ENCODE data around the gene ITGAX. TPM values are rescaled to one million over a fixed set of nuclear protein-coding genes. Genes with fewer than 3 reads are reported as not detected.
A peak's percentile ranks its signal among the peaks of the same experiment; 100 is the strongest.

ITGAX gene
- total RNA-seq, 1 donor from 2014 or later, result 1.4 TPM

GRCh38 chr16:31327646-31328225 is 27.2 kb upstream of the ITGAX start:
- Histone ChIP-seq H3K27me3 (ENCODE audit: low read depth) (peaks cover 75% of the 10 kb centered on the region), H3K36me3 (peaks cover 2% of the 10 kb centered on the region), H3K27ac (replicated peaks) (no peak overlapping the region), H3K4me3 (no peak overlapping the region), H3K4me1 (peaks cover 5% of the 10 kb centered on the region), H3K9me3 (replicated peaks) (peaks cover 18% of the 10 kb centered on the region)
- intact Hi-C loops (cut with micrococcal nuclease), result no loop called here
- no peak for DNase-seq
- no peak for TF ChIP-seq CTCF (IDR thresholded peaks at IDR 0.05; ENCODE audit: borderline replicate concordance)

GRCh38 chr16:31328322-31329052 is 26.5 kb upstream of the ITGAX start:
- intact Hi-C loops (cut with micrococcal nuclease), result no loop called here
- H3K4me3 ChIP-seq, result no peak overlapping the region
- H3K36me3 ChIP-seq, result no peaks in the 10 kb centered on the region
- H3K9me3 ChIP-seq (replicated peaks), result peaks cover 10% of the 10 kb centered on the region
- peaks cover 5% of the 10 kb centered on the region for H3K4me1 ChIP-seq
- peaks cover 82% of the 10 kb centered on the region for H3K27me3 ChIP-seq (ENCODE audit: low read depth)
- no peak for TF ChIP-seq CTCF (IDR thresholded peaks at IDR 0.05; ENCODE audit: borderline replicate concordance)
- no peak overlapping the region for H3K27ac ChIP-seq (replicated peaks)
- no peak for DNase-seq

GRCh38 chr16:31329671-31330552 is 25.1 kb upstream of the ITGAX start:
- DNase-seq, result no peak
- Histone ChIP-seq H3K27ac (replicated peaks) (no peak overlapping the region), H3K9me3 (replicated peaks) (no peaks in the 10 kb centered on the region), H3K36me3 (no peaks in the 10 kb centered on the region), H3K27me3 (ENCODE audit: low read depth) (peaks cover 90% of the 10 kb centered on the region), H3K4me3 (no peak overlapping the region), H3K4me1 (peaks cover 5% of the 10 kb centered on the region)
- TF ChIP-seq CTCF (IDR thresholded peaks at IDR 0.05; ENCODE audit: borderline replicate concordance), result no peak
- intact Hi-C loops (cut with micrococcal nuclease), result no loop called here

GRCh38 chr16:31330553-31330890 is 24.5 kb upstream of the ITGAX start:
- Histone ChIP-seq H3K27ac (replicated peaks) (no peak overlapping the region), H3K9me3 (replicated peaks) (no peaks in the 10 kb centered on the region), H3K36me3 (no peaks in the 10 kb centered on the region), H3K4me1 (peaks cover 5% of the 10 kb centered on the region), H3K4me3 (no peak overlapping the region), H3K27me3 (ENCODE audit: low read depth) (peaks cover 90% of the 10 kb centered on the region)
- intact Hi-C loops (cut with micrococcal nuclease), result no loop called here
- no peak for DNase-seq
- TF ChIP-seq CTCF (IDR thresholded peaks at IDR 0.05; ENCODE audit: borderline replicate concordance), result no peak

- intact Hi-C loops (cut with micrococcal nuclease), result no loop called here
- Histone ChIP-seq H3K27me3 (ENCODE audit: low read depth) (peaks cover 94% of the 10 kb centered on the region), H3K4me3 (peak overlapping the region; percentile 39), H3K9me3 (replicated peaks) (no peaks in the 10 kb centered on the region), H3K4me1 (peaks cover 5% of the 10 kb centered on the region), H3K36me3 (no peaks in the 10 kb centered on the region), H3K27ac (replicated peaks) (no peak overlapping the region)
- no peak for TF ChIP-seq CTCF (IDR thresholded peaks at IDR 0.05; ENCODE audit: borderline replicate concordance)
- no peak for DNase-seq
Measured at GRCh38 chr16:31331141-31331764, 23.7 kb upstream of the ITGAX start.

Measured in left ventricle myocardium inferior (tissue), 1 donor.